ENCODE data around the gene ADCY2. TPM values are rescaled to one million over a fixed set of nuclear protein-coding genes. Genes with fewer than 3 reads are reported as not detected.

ADCY2 gene
- total RNA-seq, 3 donors from 2014 or later: 1.7 to 14.8 (median 2.2) TPM

GRCh38 chr5:7867260-7867659 lies 471.3 kb downstream of the ADCY2 start:
- H3K9me3 ChIP-seq: no peaks in the 10 kb centered on the region
- H3K4me1 ChIP-seq (ENCODE audit: low read depth): peaks cover 33% of the 10 kb centered on the region
- H3K4me3 ChIP-seq: no peak overlapping the region
- no peaks in the 10 kb centered on the region for H3K36me3 ChIP-seq (ENCODE audit: low read depth)
- DNase-seq (no peak), ATAC-seq (no peak)
- intact Hi-C loops (cut with DNase I, micrococcal nuclease): no loop called here
- TF ChIP-seq CTCF (IDR thresholded peaks at IDR 0.05): no peak

DNA sequence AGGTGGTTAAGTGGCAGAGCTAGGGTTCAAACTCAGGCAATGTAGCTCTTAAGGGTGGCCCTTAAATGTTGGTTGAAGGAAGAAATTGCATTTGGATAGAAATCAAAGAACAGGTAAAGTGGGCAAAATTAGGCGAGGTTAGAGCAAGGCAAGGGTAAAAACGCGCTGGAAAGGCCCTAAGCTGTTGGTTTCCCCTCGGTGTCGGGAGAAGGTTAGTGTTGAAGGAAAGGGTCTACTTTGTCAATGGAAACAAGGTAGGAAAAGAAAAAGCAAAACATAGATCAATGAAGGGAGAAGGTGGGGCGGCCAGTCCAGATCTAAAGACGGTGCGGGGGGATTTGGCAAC lies 472.5 kb downstream of the ADCY2 start:
- no peak for TF ChIP-seq CTCF (IDR thresholded peaks at IDR 0.05)
- H3K4me1 ChIP-seq (ENCODE audit: low read depth): peaks cover 35% of the 10 kb centered on the region

DNA sequence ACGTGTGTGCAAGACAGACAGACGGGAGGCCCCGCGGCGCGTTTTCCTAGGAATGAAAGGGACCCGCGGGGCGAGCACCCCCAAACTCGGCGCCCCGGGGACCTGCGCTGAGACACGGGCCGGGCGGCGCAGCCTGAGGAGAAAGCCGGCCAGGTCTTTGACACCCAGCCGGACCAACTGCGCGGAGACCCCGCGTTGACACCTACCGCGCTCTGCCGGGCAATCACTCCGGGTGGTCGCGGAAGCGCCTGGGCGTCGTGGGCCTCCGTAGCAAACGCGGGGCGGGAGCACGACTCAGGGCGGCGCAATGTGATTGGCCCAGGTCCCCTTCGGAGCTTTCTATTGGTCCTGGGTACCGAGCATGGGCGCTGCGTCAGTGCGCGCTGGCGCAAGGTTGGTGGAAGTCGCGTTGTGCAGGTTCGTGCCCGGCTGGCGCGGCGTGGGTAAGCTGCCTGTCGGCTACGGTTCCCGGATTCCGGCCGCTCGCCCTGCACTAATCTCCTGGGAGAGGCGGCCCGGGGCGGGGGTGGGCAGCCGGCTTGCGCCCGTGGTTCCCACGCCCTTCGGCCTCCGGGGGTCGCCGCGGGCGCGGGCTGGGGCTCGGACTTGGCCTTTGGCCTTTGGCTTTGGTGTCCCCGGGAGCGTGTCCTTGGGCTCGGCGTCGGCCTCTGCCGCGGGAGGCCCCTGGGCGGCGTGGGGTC lies 473.0 kb downstream of the ADCY2 start, which contains the start of the genes FASTKD3 and MTRR:
Gene FASTKD3 (minus strand): TSS at position 259 of the 701 bp plus-strand sequence. CDS start 948 bp downstream, outside the sequence.
Gene MTRR (plus strand): TSS at position 376 of the 701 bp plus-strand sequence. CDS start 1,647 bp downstream, outside the sequence.
- peak; percentile 93 to 96 (median 96) for DNase-seq
- peaks cover 35% of the 10 kb centered on the region for H3K4me1 ChIP-seq (ENCODE audit: low read depth)
- H3K9me3 ChIP-seq: no peaks in the 10 kb centered on the region
- TF ChIP-seq CTCF (IDR thresholded peaks at IDR 0.05): no peak
- intact Hi-C loops (cut with DNase I, micrococcal nuclease): no loop called here
- peak; percentile 99 for ATAC-seq
- H3K36me3 ChIP-seq (ENCODE audit: low read depth): no peaks in the 10 kb centered on the region
- peak within 1 kb of the TSS; percentile 95 for H3K4me3 ChIP-seq

More for the DNA sequence above, 472.5 kb downstream of the ADCY2 start:
- Histone ChIP-seq H3K36me3 (ENCODE audit: low read depth) (no peaks in the 10 kb centered on the region), H3K9me3 (no peaks in the 10 kb centered on the region), H3K4me3 (peak overlapping the region; percentile 95)
- intact Hi-C loops (cut with DNase I, micrococcal nuclease): no loop called here
- ATAC-seq (peak; percentile 2), DNase-seq (no peak)

DNA sequence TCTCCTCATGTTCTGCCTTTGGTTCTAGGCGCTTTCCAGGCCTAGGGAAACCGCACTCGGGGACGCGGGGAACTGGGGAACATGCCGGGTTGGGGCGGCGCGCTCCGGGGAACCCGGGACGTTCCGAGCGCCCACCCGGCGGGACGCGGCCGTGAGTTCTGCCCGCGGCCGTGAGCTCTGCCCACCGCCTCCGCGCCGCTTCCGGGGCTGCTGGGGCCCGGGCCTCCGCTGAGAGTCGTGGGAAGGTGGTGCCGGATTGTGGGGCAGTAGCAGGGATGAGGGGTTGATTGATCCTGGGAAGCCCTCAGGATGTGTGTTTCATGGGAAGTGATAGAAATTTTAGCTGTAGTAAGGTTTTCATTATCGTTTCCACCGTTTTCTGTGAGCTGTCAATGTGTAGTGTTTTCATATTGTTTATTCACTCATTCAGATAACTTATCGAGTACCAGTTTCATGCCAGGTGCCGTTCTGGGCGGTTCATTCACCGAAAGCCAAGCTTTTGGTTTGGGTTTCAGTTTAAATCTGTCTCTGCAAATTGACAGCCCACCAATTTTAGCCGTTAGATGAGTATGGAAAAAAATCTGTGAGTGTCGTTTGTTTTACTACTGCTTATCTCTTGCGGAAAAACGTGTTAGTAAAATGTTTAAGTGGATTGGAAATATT lies 473.7 kb downstream of the ADCY2 start:
- no peaks in the 10 kb centered on the region for H3K36me3 ChIP-seq (ENCODE audit: low read depth)
- intact Hi-C loops (cut with DNase I, micrococcal nuclease): no loop called here
- no peak for TF ChIP-seq CTCF (IDR thresholded peaks at IDR 0.05)
- DNase-seq: no peak
- ATAC-seq: peak; percentile 61
- peak overlapping the region; percentile 95 for H3K4me3 ChIP-seq
- H3K9me3 ChIP-seq: no peaks in the 10 kb centered on the region
- H3K4me1 ChIP-seq (ENCODE audit: low read depth): peaks cover 35% of the 10 kb centered on the region

- ATAC-seq: peak; percentile 63
- Histone ChIP-seq H3K4me1 (ENCODE audit: low read depth) (peaks cover 35% of the 10 kb centered on the region), H3K36me3 (ENCODE audit: low read depth) (no peaks in the 10 kb centered on the region), H3K4me3 (no peak overlapping the region), H3K9me3 (no peaks in the 10 kb centered on the region)
- intact Hi-C loops (cut with DNase I, micrococcal nuclease): no loop called here
- peak in 1 of 3 donors; percentile 46 for DNase-seq
- TF ChIP-seq CTCF (IDR thresholded peaks at IDR 0.05): no peak
These were observed 475.7 kb downstream of the ADCY2 start for GRCh38 chr5:7871653-7872052.

Data from mucosa of descending colon (tissue), 3 donors.